ENCODE results near the gene NEURL1B.

Gene NEURL1B

GRCh38 chr5:172644266-172644665 lies 3.2 kb downstream of the NEURL1B start:
- H3K4me2 ChIP-seq: no peak overlapping the region
- H2AFZ ChIP-seq (ENCODE audit: low read depth): no peak overlapping the region
- no peaks in the 10 kb centered on the region for H4K20me1 ChIP-seq (ENCODE audit: insufficient read depth)
- H3K27ac ChIP-seq: no peak overlapping the region
- no peak overlapping the region for H3K4me3 ChIP-seq (IDR thresholded peaks at IDR 0.05; ENCODE audit: insufficient read depth, low read depth, low read length)
- no peaks in the 10 kb centered on the region for H3K36me3 ChIP-seq (ENCODE audit: insufficient read depth)
- H3K4me1 ChIP-seq (ENCODE audit: low read depth, poor library complexity, severe bottlenecking): peaks cover 4% of the 10 kb centered on the region
- no peaks in the 10 kb centered on the region; the same call in 1 of the 2 replicates for H3K27me3 ChIP-seq (ENCODE audit: insufficient read depth, low read depth)
- no peak overlapping the region for H3K9ac ChIP-seq
- no peak for TF ChIP-seq CTCF (conservative IDR thresholded peaks at IDR 0.05; ENCODE audit: low read depth, low read length)
- no peaks in the 10 kb centered on the region for H3K79me2 ChIP-seq (ENCODE audit: insufficient read depth, low read depth)

GRCh38 chr5:172644711-172645110 lies 3.6 kb downstream of the NEURL1B start:
- H3K36me3 ChIP-seq (ENCODE audit: insufficient read depth): no peaks in the 10 kb centered on the region
- H3K27ac ChIP-seq: no peak overlapping the region
- no peak overlapping the region for H3K4me3 ChIP-seq (IDR thresholded peaks at IDR 0.05; ENCODE audit: insufficient read depth, low read depth, low read length)
- H3K27me3 ChIP-seq (ENCODE audit: insufficient read depth, low read depth): no peaks in the 10 kb centered on the region; the same call in 1 of the 2 replicates
- H3K9ac ChIP-seq: no peak overlapping the region
- H3K4me1 ChIP-seq (ENCODE audit: low read depth, poor library complexity, severe bottlenecking): peaks cover 4% of the 10 kb centered on the region
- TF ChIP-seq CTCF (conservative IDR thresholded peaks at IDR 0.05; ENCODE audit: low read depth, low read length): no peak
- H3K79me2 ChIP-seq (ENCODE audit: insufficient read depth, low read depth): no peaks in the 10 kb centered on the region
- no peak overlapping the region for H2AFZ ChIP-seq (ENCODE audit: low read depth)
- no peaks in the 10 kb centered on the region for H4K20me1 ChIP-seq (ENCODE audit: insufficient read depth)
- H3K4me2 ChIP-seq: no peak overlapping the region

- no peaks in the 10 kb centered on the region for H4K20me1 ChIP-seq (ENCODE audit: insufficient read depth)
- H3K79me2 ChIP-seq (ENCODE audit: insufficient read depth, low read depth): no peaks in the 10 kb centered on the region
- no peak overlapping the region for H3K4me2 ChIP-seq
- H3K9ac ChIP-seq: no peak overlapping the region
- TF ChIP-seq CTCF (conservative IDR thresholded peaks at IDR 0.05; ENCODE audit: low read depth, low read length): no peak
- no peaks in the 10 kb centered on the region; the same call in 1 of the 2 replicates for H3K27me3 ChIP-seq (ENCODE audit: insufficient read depth, low read depth)
- H3K4me3 ChIP-seq (IDR thresholded peaks at IDR 0.05; ENCODE audit: insufficient read depth, low read depth, low read length): no peak overlapping the region
- no peaks in the 10 kb centered on the region for H3K36me3 ChIP-seq (ENCODE audit: insufficient read depth)
- no peak overlapping the region for H2AFZ ChIP-seq (ENCODE audit: low read depth)
- H3K4me1 ChIP-seq (ENCODE audit: low read depth, poor library complexity, severe bottlenecking): peaks cover under 1% of the 10 kb centered on the region
- H3K27ac ChIP-seq: no peak overlapping the region
Observed at GRCh38 chr5:172645271-172646055, 4.4 kb downstream of the NEURL1B start.

GRCh38 chr5:172646716-172647285 lies 5.7 kb downstream of the NEURL1B start:
- no peaks in the 10 kb centered on the region for H3K36me3 ChIP-seq (ENCODE audit: insufficient read depth)
- no peaks in the 10 kb centered on the region; the same call in 1 of the 2 replicates for H3K27me3 ChIP-seq (ENCODE audit: insufficient read depth, low read depth)
- no peak overlapping the region for H3K27ac ChIP-seq
- H2AFZ ChIP-seq (ENCODE audit: low read depth): no peak overlapping the region
- H4K20me1 ChIP-seq (ENCODE audit: insufficient read depth): no peaks in the 10 kb centered on the region
- no peaks in the 10 kb centered on the region for H3K4me1 ChIP-seq (ENCODE audit: low read depth, poor library complexity, severe bottlenecking)
- H3K79me2 ChIP-seq (ENCODE audit: insufficient read depth, low read depth): no peaks in the 10 kb centered on the region
- no peak overlapping the region for H3K9ac ChIP-seq
- TF ChIP-seq CTCF (conservative IDR thresholded peaks at IDR 0.05; ENCODE audit: low read depth, low read length): no peak
- H3K4me2 ChIP-seq: no peak overlapping the region
- no peak overlapping the region for H3K4me3 ChIP-seq (IDR thresholded peaks at IDR 0.05; ENCODE audit: insufficient read depth, low read depth, low read length)

Data from KMS-11 (cell line).